ENCODE results near the gene SLC47A2. TPM values are rescaled to one million over a fixed set of nuclear protein-coding genes. Genes with fewer than 3 reads are reported as not detected.

Gene SLC47A2
- total and polyA plus RNA-seq, 2 of the 13 experiments (the other 11 are each of a cell fraction or from before 2014, with no cell fraction given): 0.04 TPM; not detected in 1

GRCh38 chr17:19725486-19725885 is 9.1 kb upstream of the SLC47A2 start (continued):
- no peak for TF ChIP-seq AKNA (CRISPR knock-in tag; IDR thresholded peaks at IDR 0.05; ENCODE audit: borderline replicate concordance)
- no peak for TF ChIP-seq SMYD3 (CRISPR knock-in tag; IDR thresholded peaks at IDR 0.05)
- TF ChIP-seq DMAP1 (CRISPR knock-in tag; IDR thresholded peaks at IDR 0.05): no peak
- no peak for TF ChIP-seq ZNF589 (CRISPR knock-in tag; conservative IDR thresholded peaks at IDR 0.05)
- TF ChIP-seq ZNF619 (CRISPR knock-in tag; IDR thresholded peaks at IDR 0.05): no peak

GRCh38 chr17:19724501-19725420 is 8.4 kb upstream of the SLC47A2 start:
- 90% methylated on average over 35 of the region's 55 CpGs for WGBS (ENCODE audit: low lambda C conversion rate)
- intact Hi-C loops (cut with micrococcal nuclease; ENCODE audit: unreplicated experiment): loop anchor here (10.0 kb wide), 1 partner anchor 80 kb away; the partner anchor contains the start of gene ALDH3A2
- FAIRE-seq: no peak
- H3K79me2 ChIP-seq (ENCODE audit: insufficient read depth, low read length): no peaks in the 10 kb centered on the region
- ATAC-seq: no peak
- H4K20me1 ChIP-seq (ENCODE audit: insufficient read depth, low read length): no peaks in the 10 kb centered on the region
- no peak overlapping the region for H3K9ac ChIP-seq (ENCODE audit: insufficient read depth, low read depth, low read length)
- POLR2A ChIA-PET: no interaction called here
- no peak overlapping the region for H3K27ac ChIP-seq (ENCODE audit: extremely low read length, insufficient read depth, low read length)
- CTCF ChIA-PET (ENCODE audit: low intra/inter-chr PET ratio, low total read pairs): no interaction called here
- no peak overlapping the region for H3K4me3 ChIP-seq (replicated peaks in 1 of 3; ENCODE audit: insufficient read depth in 1 of 3, low read depth in 2 of 3, low read length in 3 of 3)
- no peak for DNase-seq (ENCODE audit: low spot score)
- TF ChIP-seq ATF1 (CRISPR knock-in tag; IDR thresholded peaks at IDR 0.05): no peak
- no peak for TF ChIP-seq CREB1 (IDR thresholded peaks at IDR 0.05)
- no peak for TF ChIP-seq CREB1 (CRISPR knock-in tag; IDR thresholded peaks at IDR 0.05)
- TF ChIP-seq RAD21 (CRISPR knock-in tag; IDR thresholded peaks at IDR 0.05): no peak
- no peak for TF ChIP-seq ONECUT2 (CRISPR knock-in tag; IDR thresholded peaks at IDR 0.05)
- no peak for TF ChIP-seq ZBTB7B (CRISPR knock-in tag; IDR thresholded peaks at IDR 0.05)
- TF ChIP-seq TCF12 (IDR thresholded peaks at IDR 0.05): no peak
- no peak for TF ChIP-seq TCF12 (CRISPR knock-in tag; IDR thresholded peaks at IDR 0.05)
- no peak for TF ChIP-seq ZNF17 (CRISPR knock-in tag; IDR thresholded peaks at IDR 0.05)
- TF ChIP-seq HOXA9 (CRISPR knock-in tag; IDR thresholded peaks at IDR 0.05; ENCODE audit: borderline replicate concordance): no peak
- TF ChIP-seq ZSCAN30 (CRISPR knock-in tag; IDR thresholded peaks at IDR 0.05): no peak
- no peaks in the 10 kb centered on the region for H3K27me3 ChIP-seq (ENCODE audit: control insufficient read depth in 1 of 2, insufficient read depth in 2 of 2, low read length in 2 of 2)
- in situ Hi-C loops (cut with HindIII; ENCODE audit: extremely low pct_ligation_motif_present, low pct_unique_long_range_greater_than_20kb): loop anchor here (25.0 kb wide), 1 partner anchor 212 kb away; no protein-coding TSS in a partner anchor
- H3K4me1 ChIP-seq (ENCODE audit: insufficient read depth, low read length): peaks cover 54% of the 10 kb centered on the region
- no peak overlapping the region for H3K4me2 ChIP-seq (ENCODE audit: low read depth, low read length)
- no peak overlapping the region for H2AFZ ChIP-seq (ENCODE audit: low read length)
- H3K36me3 ChIP-seq (replicated peaks in 1 of 2; ENCODE audit: control insufficient read depth in 1 of 2, insufficient read depth in 2 of 2, low read length in 2 of 2): no peaks in the 10 kb centered on the region
- no peaks in the 10 kb centered on the region for H3K9me3 ChIP-seq (ENCODE audit: low read length)
- no TSS peak for BruUV-seq (replicated peaks)
